ENCODE results near the gene YBX1.
"Not testable (repeated sequence)": the region's sequence is repeated elsewhere in the genome, so short reads cannot be mapped to it uniquely, and the experiment has no call there.

DNA sequence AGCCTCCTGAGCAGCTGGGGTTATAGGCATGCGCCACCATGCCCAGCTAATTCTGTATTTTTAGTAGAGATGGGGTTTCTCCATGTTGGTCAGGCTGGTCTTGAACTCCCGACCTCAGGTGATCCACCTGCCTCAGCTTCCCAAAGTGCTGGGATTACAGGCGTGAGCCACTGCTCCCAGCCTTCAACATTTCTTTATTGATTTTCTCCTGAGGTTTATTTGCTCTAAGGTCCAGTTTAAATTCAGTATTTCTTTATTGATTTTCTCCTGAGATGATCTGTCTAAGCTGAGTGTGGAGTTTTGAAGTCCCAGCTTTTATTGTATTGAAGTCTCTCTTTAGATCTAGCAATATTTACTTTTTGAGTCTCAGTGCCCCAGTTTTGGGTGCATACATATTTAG is 30.6 kb downstream of the YBX1 start:
- TF ChIP-seq POLR2A, CTCF (IDR thresholded peaks at IDR 0.05): not testable (repeated sequence)

Data from Peyer's patch (tissue), 4 donors.